IPS-15b (cell line): ENCODE measurements around the gene TTLL11.
A peak's percentile ranks its signal among the peaks of the same experiment; 100 is the strongest.
"Not testable (repeated sequence)": the region's sequence is repeated elsewhere in the genome, so short reads cannot be mapped to it uniquely, and the experiment has no call there.

Experiments
- H3K27me3 ChIP-seq: one replicate; pipeline ENCODE4 v1.6.1; 2013; ENCODE audit warnings: low read length; ENCODE audit not compliant: control insufficient read depth, insufficient read depth
- H3K36me3 ChIP-seq: one replicate; pipeline ENCODE4 v1.6.1; 2013; ENCODE audit warnings: low read length; ENCODE audit not compliant: control insufficient read depth, insufficient read depth
- H3K4me1 ChIP-seq: one replicate; pipeline ENCODE4 v1.6.1; 2013; ENCODE audit warnings: mild to moderate bottlenecking, low read length; ENCODE audit not compliant: control insufficient read depth, insufficient read depth
- H3K4me3 ChIP-seq: one replicate; pipeline ENCODE4 v1.5.1; 2013; ENCODE audit warnings: low read depth, low read length
- H3K9ac ChIP-seq: one replicate; pipeline ENCODE4 v1.6.1; 2013; ENCODE audit warnings: low read depth, mild to moderate bottlenecking, low read length
- H3K9me3 ChIP-seq: one replicate; pipeline ENCODE4 v1.6.1; 2013; ENCODE audit warnings: mild to moderate bottlenecking, low read length; ENCODE audit not compliant: control insufficient read depth, insufficient read depth

The TTLL11 gene

GRCh38 chr9:121895358-121895757 is 197.8 kb downstream of the TTLL11 start:
- H3K4me3 ChIP-seq, result no peak overlapping the region
- H3K9me3 ChIP-seq, result peaks cover 4% of the 10 kb centered on the region
- no peaks in the 10 kb centered on the region for H3K27me3 ChIP-seq
- H3K36me3 ChIP-seq, result no peaks in the 10 kb centered on the region
- no peaks in the 10 kb centered on the region for H3K4me1 ChIP-seq
- no peak overlapping the region for H3K9ac ChIP-seq

- not testable (repeated sequence) for H3K27me3 ChIP-seq, H3K9ac ChIP-seq, H3K9me3 ChIP-seq, H3K4me1 ChIP-seq, H3K36me3 ChIP-seq, H3K4me3 ChIP-seq
Measured at GRCh38 chr9:121894380-121894779, 198.7 kb downstream of the TTLL11 start.

- H3K4me1 ChIP-seq, result no peaks in the 10 kb centered on the region
- no peaks in the 10 kb centered on the region for H3K36me3 ChIP-seq
- no peaks in the 10 kb centered on the region for H3K9me3 ChIP-seq
- H3K4me3 ChIP-seq, result no peak overlapping the region
- H3K9ac ChIP-seq, result no peak overlapping the region
- no peaks in the 10 kb centered on the region for H3K27me3 ChIP-seq
Measured at GRCh38 chr9:121893786-121894185, 199.3 kb downstream of the TTLL11 start.

- H3K27me3 ChIP-seq, result no peaks in the 10 kb centered on the region
- H3K9me3 ChIP-seq, result no peaks in the 10 kb centered on the region
- no peaks in the 10 kb centered on the region for H3K4me1 ChIP-seq
- no peak overlapping the region for H3K4me3 ChIP-seq
- no peaks in the 10 kb centered on the region for H3K36me3 ChIP-seq
- H3K9ac ChIP-seq, result no peak overlapping the region
Measured at GRCh38 chr9:121892706-121893105, 200.4 kb downstream of the TTLL11 start.

- no peak overlapping the region for H3K9ac ChIP-seq
- H3K9me3 ChIP-seq, result no peaks in the 10 kb centered on the region
- peaks cover 3% of the 10 kb centered on the region for H3K4me1 ChIP-seq
- no peak overlapping the region for H3K4me3 ChIP-seq
- H3K27me3 ChIP-seq, result no peaks in the 10 kb centered on the region
- no peaks in the 10 kb centered on the region for H3K36me3 ChIP-seq
Measured at GRCh38 chr9:121890746-121891145, 202.4 kb downstream of the TTLL11 start.

GRCh38 chr9:121889990-121890563 is 203.0 kb downstream of the TTLL11 start:
- H3K36me3 ChIP-seq, result no peaks in the 10 kb centered on the region
- H3K4me3 ChIP-seq, result no peak overlapping the region
- H3K9me3 ChIP-seq, result no peaks in the 10 kb centered on the region
- no peaks in the 10 kb centered on the region for H3K27me3 ChIP-seq
- H3K4me1 ChIP-seq, result peaks cover 3% of the 10 kb centered on the region
- H3K9ac ChIP-seq, result no peak overlapping the region

- Histone ChIP-seq H3K9ac (no peak overlapping the region), H3K4me1 (peaks cover 11% of the 10 kb centered on the region), H3K36me3 (no peaks in the 10 kb centered on the region), H3K27me3 (no peaks in the 10 kb centered on the region), H3K4me3 (no peak overlapping the region), H3K9me3 (no peaks in the 10 kb centered on the region)
Measured at GRCh38 chr9:121888438-121888775, 204.7 kb downstream of the TTLL11 start.

- H3K27me3 ChIP-seq, result no peaks in the 10 kb centered on the region
- H3K36me3 ChIP-seq, result no peaks in the 10 kb centered on the region
- H3K9me3 ChIP-seq, result no peaks in the 10 kb centered on the region
- H3K9ac ChIP-seq, result no peak overlapping the region
- H3K4me1 ChIP-seq, result peaks cover 12% of the 10 kb centered on the region
- no peak overlapping the region for H3K4me3 ChIP-seq
Measured at GRCh38 chr9:121887553-121888437, 205.3 kb downstream of the TTLL11 start.

GRCh38 chr9:121886759-121887485 is 206.2 kb downstream of the TTLL11 start:
- no peaks in the 10 kb centered on the region for H3K27me3 ChIP-seq
- H3K4me3 ChIP-seq, result no peak overlapping the region
- no peaks in the 10 kb centered on the region for H3K9me3 ChIP-seq
- no peaks in the 10 kb centered on the region for H3K36me3 ChIP-seq
- H3K4me1 ChIP-seq, result peaks cover 12% of the 10 kb centered on the region
- H3K9ac ChIP-seq, result no peak overlapping the region

- H3K4me3 ChIP-seq, result no peak overlapping the region
- H3K4me1 ChIP-seq, result peaks cover 12% of the 10 kb centered on the region
- H3K36me3 ChIP-seq, result no peaks in the 10 kb centered on the region
- H3K27me3 ChIP-seq, result no peaks in the 10 kb centered on the region
- H3K9me3 ChIP-seq, result no peaks in the 10 kb centered on the region
- H3K9ac ChIP-seq, result no peak overlapping the region
Measured at GRCh38 chr9:121885345-121885901, 207.7 kb downstream of the TTLL11 start.

- H3K9ac ChIP-seq, result no peak overlapping the region
- no peaks in the 10 kb centered on the region for H3K36me3 ChIP-seq
- H3K4me3 ChIP-seq, result peak overlapping the region; percentile 11
- H3K4me1 ChIP-seq, result peaks cover 12% of the 10 kb centered on the region
- H3K27me3 ChIP-seq, result no peaks in the 10 kb centered on the region
- H3K9me3 ChIP-seq, result no peaks in the 10 kb centered on the region
Measured at GRCh38 chr9:121884057-121884541, 209.0 kb downstream of the TTLL11 start.
